Stomach (tissue), 4 donors: ENCODE results near the gene CBX8.

Experiments
- POLR2AphosphoS5 ChIP-seq, 3 donors: sonication (generic); formaldehyde crosslinking; IDR thresholded peaks; one replicate each; pipeline ENCODE4 v1.6.1; 2016; ENCODE audit warnings: antibody characterized with exemption in 3 of 3
- TF ChIP-seq, protein P1 (sequence below), 7 experiments: fragments of 450-650 bp in 4 of 7; fragments of 200-600 bp in 3 of 7; sonication (generic) in 3 of 7; IDR thresholded peaks; one replicate each; pipeline ENCODE4 v1.5.1; 2016 to 2019; ENCODE audit warnings: antibody characterized with exemption in 7 of 7, control low read depth in 2 of 7, mild to moderate bottlenecking in 1 of 7

GRCh38 chr17:79801156-79802038, 4.5 kb upstream of the CBX8 start:
- TF ChIP-seq, protein P1, sequence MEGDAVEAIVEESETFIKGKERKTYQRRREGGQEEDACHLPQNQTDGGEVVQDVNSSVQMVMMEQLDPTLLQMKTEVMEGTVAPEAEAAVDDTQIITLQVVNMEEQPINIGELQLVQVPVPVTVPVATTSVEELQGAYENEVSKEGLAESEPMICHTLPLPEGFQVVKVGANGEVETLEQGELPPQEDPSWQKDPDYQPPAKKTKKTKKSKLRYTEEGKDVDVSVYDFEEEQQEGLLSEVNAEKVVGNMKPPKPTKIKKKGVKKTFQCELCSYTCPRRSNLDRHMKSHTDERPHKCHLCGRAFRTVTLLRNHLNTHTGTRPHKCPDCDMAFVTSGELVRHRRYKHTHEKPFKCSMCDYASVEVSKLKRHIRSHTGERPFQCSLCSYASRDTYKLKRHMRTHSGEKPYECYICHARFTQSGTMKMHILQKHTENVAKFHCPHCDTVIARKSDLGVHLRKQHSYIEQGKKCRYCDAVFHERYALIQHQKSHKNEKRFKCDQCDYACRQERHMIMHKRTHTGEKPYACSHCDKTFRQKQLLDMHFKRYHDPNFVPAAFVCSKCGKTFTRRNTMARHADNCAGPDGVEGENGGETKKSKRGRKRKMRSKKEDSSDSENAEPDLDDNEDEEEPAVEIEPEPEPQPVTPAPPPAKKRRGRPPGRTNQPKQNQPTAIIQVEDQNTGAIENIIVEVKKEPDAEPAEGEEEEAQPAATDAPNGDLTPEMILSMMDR (IDR thresholded peaks at IDR 0.05), result no peak
- no peak for TF ChIP-seq POLR2AphosphoS5 (IDR thresholded peaks at IDR 0.05)
